HG03064 (cell line): ENCODE measurements around the gene TADA2A.
"Not testable (repeated sequence)": the region's sequence is repeated elsewhere in the genome, so short reads cannot be mapped to it uniquely, and the experiment has no call there.

Experiments
- ATAC-seq: cut with Tn5 transposase; IDR thresholded peaks from one replicate; pipeline ENCODE4 v1.9.1; 2021; ENCODE audit warnings: low read depth; ENCODE audit not compliant: unreplicated experiment

Gene TADA2A

GRCh38 chr17:37490022-37490587 is 83.4 kb downstream of the TADA2A start:
- ATAC-seq = peak; percentile 47

- no peak for ATAC-seq
These were observed 84.2 kb downstream of the TADA2A start for GRCh38 chr17:37490638-37491614.

GRCh38 chr17:37492167-37492566 is 85.5 kb downstream of the TADA2A start:
- no peak for ATAC-seq

GRCh38 chr17:37493249-37494027 is 86.8 kb downstream of the TADA2A start:
- no peak for ATAC-seq

- ATAC-seq = no peak
These were observed 87.7 kb downstream of the TADA2A start for GRCh38 chr17:37494401-37494831.

GRCh38 chr17:37494971-37495370 is 88.3 kb downstream of the TADA2A start:
- no peak for ATAC-seq

GRCh38 chr17:37500378-37500777 is 93.7 kb downstream of the TADA2A start:
- ATAC-seq = no peak

- no peak for ATAC-seq
These were observed 95.6 kb downstream of the TADA2A start for GRCh38 chr17:37502009-37502936.

- ATAC-seq = no peak
These were observed 96.5 kb downstream of the TADA2A start for GRCh38 chr17:37503148-37503547.

- ATAC-seq = no peak
These were observed 98.6 kb downstream of the TADA2A start for GRCh38 chr17:37505333-37505732.

- ATAC-seq = no peak
These were observed 100.0 kb downstream of the TADA2A start for GRCh38 chr17:37506678-37507077.

- no peak for ATAC-seq
These were observed 100.4 kb downstream of the TADA2A start for GRCh38 chr17:37507111-37507510.

GRCh38 chr17:37510056-37510455 is 103.4 kb downstream of the TADA2A start:
- ATAC-seq = no peak

- ATAC-seq = not testable (repeated sequence)
These were observed 105.0 kb downstream of the TADA2A start for GRCh38 chr17:37511642-37512041.

GRCh38 chr17:37512442-37513068 is 105.9 kb downstream of the TADA2A start:
- no peak for ATAC-seq

- ATAC-seq = no peak
These were observed 107.0 kb downstream of the TADA2A start for GRCh38 chr17:37513711-37514110.

GRCh38 chr17:37516127-37516571 is 109.5 kb downstream of the TADA2A start:
- ATAC-seq = no peak

- no peak for ATAC-seq
These were observed 111.2 kb downstream of the TADA2A start for GRCh38 chr17:37517881-37518280.

GRCh38 chr17:37518826-37519225 is 112.1 kb downstream of the TADA2A start:
- no peak for ATAC-seq
